T-helper 2 cell (primary cell): ENCODE data around the gene PES1.
"Not testable (repeated sequence)": the region's sequence is repeated elsewhere in the genome, so short reads cannot be mapped to it uniquely, and the experiment has no call there.

ENCODE experiments used
- DNase-seq, 5 experiments: peaks; one replicate each; pipeline versions ENCODE4 v3.0.0 to v3.0.0-alpha.2; 2012 to 2022

Gene PES1

DNA sequence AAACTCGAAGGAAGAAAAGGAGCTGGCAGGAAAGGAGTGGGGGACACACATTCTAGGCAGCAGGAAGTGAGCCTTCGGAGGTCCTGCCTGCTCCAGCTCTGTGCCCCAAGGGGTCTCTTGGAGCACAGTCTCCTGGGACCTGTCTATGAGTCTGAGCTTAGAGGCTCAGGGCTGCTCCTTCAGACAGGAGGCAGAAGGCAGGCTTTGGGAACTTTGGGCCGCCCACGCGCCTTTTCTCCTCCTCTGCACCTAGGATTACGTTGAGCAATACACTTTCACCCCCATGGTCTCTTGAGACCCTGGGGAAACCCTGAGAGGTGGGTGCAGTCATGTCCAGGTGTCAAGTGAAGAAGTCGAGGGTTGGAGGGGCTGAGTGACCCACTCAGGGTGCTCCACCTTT lies 16.2 kb upstream of the PES1 start:
- no peak for DNase-seq

DNA sequence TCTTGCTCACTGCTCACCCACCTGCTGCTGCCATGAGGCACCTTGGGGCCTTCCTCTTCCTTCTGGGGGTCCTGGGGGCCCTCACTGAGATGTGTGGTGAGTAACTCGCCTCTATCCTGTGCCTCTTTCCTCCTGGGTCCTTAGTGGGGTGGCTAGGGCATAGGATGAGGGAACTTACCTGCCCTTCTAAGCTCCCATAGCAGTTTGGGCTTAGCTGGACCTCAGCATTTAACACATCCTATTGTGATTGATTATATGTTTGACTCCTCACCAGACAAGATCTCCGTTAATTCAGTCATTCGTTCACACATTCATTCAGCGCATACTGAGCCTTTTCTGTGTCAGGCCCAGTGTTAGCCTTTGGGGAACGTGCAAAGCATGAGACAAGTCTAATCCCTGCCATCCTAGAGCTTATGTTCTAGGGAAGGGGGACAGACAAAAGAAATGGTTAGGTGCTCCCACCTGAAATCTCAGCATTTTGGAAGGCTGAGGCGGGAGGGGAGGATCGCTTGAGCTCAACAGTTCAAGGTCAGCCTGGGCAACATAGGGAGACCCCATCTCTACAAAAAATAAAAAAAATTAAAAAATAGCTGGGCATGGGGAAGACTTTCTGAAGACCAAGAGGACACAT lies 15.7 kb upstream of the PES1 start:
- no peak for DNase-seq

GRCh38 chr22:30606455-30607299 lies 15.0 kb upstream of the PES1 start, which contains the start of gene TCN2:
Gene TCN2 (plus strand): TSS chr22:30607174. CDS start chr22:30607332, 158 bp downstream.
- DNase-seq, result peak in 1 of 5 experiments; percentile 42

- DNase-seq, result peak in 3 of 5 experiments; percentile 23 to 48 (median 27)
These were observed 13.9 kb upstream of the PES1 start for GRCh38 chr22:30605449-30606110.

DNA sequence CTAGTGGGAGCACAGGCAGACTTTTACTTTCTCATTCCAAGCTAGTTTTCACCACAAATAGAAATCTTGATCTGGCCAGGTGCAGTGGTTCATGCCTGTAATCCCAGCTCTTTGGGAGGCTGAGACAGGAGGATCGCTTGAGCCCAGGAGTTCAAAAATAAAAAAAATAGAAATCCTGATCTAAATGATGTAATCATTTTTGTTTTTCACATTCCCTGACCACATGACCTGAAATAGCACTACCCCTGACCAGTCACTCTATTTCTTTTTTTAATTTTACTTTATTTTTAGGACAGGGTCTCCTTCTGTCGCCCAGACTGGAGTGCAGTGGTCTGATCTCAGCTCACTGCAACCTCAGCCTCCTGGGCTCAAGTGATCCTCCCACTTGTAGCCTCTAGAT lies 13.0 kb upstream of the PES1 start:
- DNase-seq, result no peak

GRCh38 chr22:30603801-30604200 lies 12.1 kb upstream of the PES1 start:
- no peak for DNase-seq

- peak in 1 of 5 experiments; percentile 62 for DNase-seq
These were observed 10.3 kb upstream of the PES1 start for GRCh38 chr22:30602049-30602448.

DNA sequence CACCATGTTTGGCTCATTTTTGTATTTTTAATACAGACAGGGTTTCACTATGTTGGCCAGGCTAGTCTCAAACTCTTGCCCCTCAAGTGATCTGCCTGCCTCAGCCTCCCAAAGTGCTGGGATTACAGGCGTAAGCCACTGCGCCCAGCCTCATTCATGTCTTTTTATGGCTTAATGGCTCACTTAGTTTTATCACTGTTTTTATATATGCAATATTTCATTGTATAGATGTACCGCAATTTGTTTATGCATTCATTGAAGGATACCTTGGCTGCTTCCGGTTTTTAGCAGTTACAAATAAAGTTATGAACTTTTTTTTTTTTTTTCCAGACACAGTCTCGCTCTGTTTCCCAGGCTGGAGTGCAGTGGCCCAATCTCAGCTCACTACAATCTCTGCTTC lies 9.8 kb upstream of the PES1 start:
- no peak for DNase-seq

DNA sequence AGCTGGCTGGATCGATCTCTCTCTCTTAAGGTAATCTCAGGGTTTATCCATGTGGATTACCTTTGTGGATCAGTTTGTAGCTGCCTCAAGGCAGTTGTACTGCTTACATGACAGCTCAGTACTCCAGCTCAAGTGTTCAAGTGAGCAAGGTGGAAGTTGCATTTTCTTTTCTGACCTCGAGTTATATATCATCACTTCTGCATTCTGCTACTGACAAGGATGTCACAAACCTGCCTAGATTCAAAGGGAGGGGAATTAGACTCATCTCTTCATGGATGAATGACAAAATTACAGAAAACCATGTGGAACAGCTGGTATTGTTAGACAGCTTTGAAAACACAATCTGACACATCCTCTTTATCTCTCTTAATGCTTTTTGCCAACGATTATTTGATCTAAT lies 9.2 kb upstream of the PES1 start:
- DNase-seq, result no peak

DNA sequence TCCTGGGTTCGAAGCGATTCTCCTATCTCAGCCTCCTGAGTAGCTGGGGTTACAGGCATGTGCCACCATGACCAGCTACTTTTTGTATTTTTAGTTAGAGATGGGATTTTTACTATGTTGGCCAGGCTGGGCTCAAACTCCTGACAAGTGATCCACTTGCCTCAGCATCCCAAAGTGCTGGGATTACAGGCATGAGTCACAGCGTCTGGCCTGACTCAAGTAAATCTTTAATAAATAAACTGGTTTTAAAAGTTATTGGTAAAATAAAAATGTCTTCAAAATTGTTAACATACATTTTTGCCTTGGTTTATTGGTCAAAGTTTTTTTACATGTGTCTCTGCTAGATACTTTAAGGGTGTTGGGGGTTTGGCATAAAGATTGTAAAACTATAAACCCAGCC lies 7.3 kb upstream of the PES1 start:
- DNase-seq, result no peak

DNA sequence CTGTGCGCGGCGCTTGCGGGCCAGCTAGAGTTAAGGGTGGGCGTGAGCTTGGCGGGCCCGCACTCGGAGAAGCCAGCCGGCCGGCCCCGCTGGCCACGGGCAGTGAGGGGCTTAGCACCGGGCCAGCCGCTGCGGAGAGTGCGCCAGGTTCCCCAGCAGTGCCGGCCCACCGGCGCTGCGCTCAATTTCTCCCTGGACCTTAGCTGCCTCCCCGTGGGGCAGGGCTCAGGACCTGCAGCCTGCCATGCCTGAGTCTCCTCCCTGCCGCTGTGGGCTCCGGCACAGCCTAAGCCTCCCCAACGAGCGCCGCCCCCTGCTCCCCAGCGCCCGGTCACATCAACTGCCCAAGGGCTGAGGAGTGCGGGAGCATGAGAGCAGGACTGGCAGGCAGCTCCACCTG lies 5.2 kb upstream of the PES1 start:
- DNase-seq, result no peak

- no peak for DNase-seq
These were observed 4.5 kb upstream of the PES1 start for GRCh38 chr22:30596199-30596598.

DNA sequence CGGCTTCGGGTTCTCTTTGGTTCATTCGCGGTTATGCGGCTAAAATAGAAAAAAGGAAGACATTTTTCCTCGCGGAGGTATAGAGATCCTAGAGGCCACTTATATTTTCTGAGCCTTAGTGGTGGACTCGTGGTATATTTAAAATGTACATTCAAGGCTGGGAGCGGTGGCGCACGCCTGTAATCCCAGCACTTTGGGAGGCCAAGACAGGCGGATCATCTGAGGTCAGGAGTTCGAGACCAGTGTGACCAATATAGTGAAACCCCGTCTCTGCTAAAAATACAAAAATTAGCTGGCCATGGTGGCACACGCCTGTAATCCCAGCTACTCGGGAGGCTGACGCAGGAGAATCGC lies 627 bp upstream of the PES1 start:
- not testable (repeated sequence) for DNase-seq

DNA sequence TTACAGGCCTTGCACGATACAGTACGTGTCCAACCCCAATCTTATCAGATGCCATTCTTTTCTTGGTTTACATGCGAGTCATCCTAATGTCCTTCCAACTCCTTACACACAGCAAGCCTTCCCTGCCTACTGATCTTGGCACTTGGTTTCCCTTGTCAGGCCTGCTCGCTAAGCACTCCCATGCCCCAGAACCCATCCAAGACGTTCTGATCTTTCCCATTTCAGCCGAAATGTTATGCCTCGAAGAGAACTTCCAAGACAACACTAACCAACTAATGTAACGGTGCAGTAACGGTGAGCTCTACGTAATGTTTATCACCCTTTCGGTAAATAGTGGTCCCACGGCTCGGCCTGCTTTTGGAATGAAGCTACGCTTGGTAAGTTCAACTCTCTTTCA lies 521 bp downstream of the PES1 start:
- DNase-seq, result no peak

DNA sequence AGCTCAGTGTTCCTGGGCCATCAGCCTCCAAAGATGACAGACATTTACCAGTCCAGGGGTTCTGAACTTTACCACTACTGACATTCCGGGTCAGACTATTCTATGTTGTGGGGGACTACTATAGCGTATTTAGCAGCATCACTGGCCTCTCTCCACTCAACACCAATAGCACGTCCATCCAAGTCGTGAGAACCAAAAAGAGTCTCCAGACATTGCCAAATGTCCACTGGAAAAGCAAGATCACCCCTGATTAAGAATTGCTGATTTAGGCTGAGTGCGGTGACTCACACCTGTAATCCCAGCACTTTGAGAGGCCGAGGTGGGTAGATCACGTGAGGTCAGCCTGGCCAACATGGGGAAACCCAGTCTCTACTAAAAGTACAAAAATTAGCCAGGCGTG lies 5.3 kb downstream of the PES1 start:
- no peak for DNase-seq

DNA sequence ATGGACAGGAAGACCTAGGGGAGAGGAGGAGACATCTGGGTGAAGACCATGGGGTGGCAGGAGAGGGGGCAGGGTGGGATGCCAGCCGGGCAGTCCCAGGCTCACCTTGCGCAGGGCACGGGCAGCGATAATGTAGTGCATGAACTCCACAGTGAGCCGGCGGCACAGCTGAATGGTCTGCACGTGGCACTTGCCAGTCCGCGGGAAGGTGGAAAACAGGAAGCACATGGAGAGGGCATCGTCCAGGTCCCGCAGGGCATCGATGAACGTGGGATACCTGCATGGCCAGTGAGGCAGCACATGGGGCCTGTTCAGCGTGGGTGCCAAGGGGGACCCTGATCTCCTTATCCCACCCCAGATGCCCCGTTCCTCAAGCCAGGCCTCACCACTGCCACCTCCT lies 7.3 kb downstream of the PES1 start:
- DNase-seq, result no peak

DNA sequence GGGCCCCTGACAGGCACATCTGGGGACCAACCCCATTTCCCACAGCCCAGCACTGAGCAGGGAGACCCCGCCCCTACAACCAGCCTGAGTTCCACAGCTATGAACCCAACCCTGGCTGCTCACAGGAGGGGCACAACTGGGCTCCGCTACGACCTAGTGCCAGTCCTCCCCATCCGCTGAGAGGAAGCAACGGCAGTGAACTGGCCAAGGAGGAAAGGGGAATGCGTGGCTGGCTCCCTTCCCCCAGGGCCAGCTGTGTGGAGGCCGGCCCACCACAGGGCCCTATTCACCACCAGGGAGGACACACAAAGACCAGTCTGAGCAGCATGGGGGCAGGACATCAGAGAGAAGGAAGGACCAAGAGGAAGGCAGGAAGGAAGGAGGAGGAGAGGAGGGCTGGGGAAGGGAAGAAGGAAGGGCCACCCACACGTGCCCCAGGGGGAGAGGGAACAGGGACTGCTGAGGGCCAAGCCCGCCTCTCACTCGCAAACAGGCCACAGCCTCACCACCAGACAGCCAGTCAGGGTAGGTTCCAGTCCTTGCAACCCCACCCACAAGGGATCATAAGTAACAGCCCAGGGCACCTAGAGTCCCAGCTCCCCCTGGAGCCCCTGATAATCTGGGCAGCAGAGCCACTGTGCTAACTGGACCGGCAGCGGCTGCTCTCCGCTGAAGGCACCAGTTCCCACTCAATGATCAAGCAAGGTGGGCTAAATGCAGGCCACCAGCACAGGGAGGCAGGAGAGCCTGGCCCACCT lies 8.7 kb downstream of the PES1 start:
- DNase-seq, result no peak

DNA sequence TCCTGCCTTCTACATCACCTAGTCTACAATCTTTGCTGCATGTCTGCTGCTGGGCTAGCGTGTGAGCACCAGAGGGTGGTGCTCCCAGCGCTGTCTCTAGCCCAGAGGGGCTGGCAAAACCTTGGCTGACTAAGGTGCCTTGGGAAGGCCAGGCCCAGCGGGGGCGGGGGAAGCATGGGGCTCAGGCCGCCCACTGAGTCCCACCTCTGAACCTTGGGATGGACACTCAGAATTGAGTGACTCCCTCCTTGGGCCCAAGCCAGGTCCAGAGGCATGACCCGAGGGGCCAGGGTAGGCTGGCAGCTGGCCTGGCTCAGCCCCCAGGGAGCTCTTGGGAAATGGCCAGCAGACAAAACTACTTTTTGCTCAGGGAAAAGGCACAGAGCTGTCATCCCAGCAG lies 9.7 kb downstream of the PES1 start:
- no peak for DNase-seq

DNA sequence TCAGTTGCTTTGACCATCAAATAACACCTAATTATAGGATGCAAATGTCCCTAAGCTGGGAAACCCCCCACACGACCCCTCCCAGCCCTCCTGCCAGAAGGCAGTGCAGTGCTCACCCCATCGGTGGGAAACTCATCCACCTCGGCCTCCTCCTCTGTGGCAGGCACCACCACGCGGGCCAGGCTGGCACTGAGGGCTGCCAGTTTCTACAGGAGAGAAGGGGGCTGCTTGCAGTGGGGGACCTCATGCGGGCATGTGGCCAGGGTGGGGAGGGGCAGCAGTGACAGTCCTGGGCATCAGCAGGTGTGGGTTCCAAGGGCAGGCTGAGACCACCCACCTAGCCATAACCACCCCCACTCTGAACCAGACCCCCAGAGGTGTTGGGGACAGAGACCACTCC lies 10.8 kb downstream of the PES1 start:
- no peak for DNase-seq

GRCh38 chr22:30578481-30578880 lies 13.2 kb downstream of the PES1 start:
- no peak for DNase-seq

DNA sequence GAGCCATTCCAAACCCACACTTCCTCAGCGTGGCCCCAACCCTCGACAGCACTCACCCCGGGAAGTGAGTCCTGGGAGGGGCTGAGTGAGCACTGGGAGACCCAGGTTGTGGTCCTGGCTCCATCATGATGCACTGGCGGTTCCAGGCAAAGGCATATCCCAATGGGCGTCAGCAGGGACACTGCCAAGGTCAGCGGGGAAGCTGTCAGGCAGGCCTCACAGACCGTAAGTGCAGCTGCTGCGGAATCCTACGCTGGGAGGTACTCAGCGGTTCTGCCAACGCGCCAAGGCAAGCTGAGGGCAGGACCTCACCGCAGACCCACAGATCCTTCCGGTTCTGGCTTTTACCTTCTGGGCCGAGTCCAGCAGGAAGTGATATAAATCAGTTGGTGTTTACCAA lies 15.9 kb downstream of the PES1 start:
- DNase-seq, result peak in 1 of 5 experiments; percentile 23

DNA sequence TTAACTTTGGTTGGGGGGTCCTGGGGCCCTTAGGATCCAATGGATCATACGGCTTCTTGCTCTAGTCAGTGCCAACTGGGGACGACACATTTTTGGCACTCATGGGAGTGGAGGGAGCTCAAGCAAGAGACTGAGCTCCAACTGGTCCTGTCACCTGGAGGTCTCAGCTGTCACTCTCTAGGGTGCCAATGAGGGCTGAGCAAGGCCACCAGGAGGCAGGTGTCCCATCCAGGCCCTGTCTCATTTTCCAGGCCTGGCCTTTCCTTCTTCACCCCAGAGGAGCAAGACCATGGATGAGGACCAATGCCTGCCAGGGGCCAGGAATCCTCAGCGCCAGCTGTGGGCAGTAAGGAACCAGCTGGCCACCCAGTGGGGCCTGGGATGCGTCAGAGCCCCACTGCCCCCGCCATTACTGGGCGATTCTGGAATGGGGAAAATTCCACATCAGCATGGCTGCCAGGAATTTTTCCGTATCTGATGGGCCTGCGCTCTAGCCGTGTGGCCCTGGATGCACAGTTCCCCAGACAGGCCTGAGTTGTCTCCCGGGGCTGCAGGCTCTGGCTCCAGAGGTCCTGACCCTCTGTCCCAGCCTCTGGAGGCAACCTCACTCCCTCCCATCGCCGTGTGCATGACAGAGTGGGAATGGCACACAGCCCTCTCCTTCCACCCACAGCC lies 16.6 kb downstream of the PES1 start:
- DNase-seq, result no peak
